ENCODE results near the gene CDH18. TPM values are rescaled to one million over a fixed set of nuclear protein-coding genes. Genes with fewer than 3 reads are reported as not detected.

Gene CDH18
- total RNA-seq, 1 experiment from 2014 or later: 7.0 TPM

GRCh38 chr5:20033881-20034280 is 45.9 kb upstream of the CDH18 start:
- Histone ChIP-seq H3K4me3 (ENCODE audit: low read depth in 2 of 2, low read length in 2 of 2) (no peak overlapping the region), H3K4me1 (ENCODE audit: control insufficient read depth, insufficient read depth, low read length) (peaks cover 4% of the 10 kb centered on the region; the same call in 1 of the 2 replicates), H3K27ac (ENCODE audit: low read length) (no peak overlapping the region), H3K27me3 (ENCODE audit: control insufficient read depth, insufficient read depth, low read length) (no peaks in the 10 kb centered on the region), H3K36me3 (ENCODE audit: control insufficient read depth, insufficient read depth, low read length) (no peaks in the 10 kb centered on the region), H3K9me3 (ENCODE audit: control insufficient read depth, insufficient read depth, low read depth, low read length) (no peaks in the 10 kb centered on the region; the same call in 1 of the 2 replicates)
- ChIA-PET CTCF (no interaction called here), POLR2A (no interaction called here)
- BruUV-seq (replicated peaks): no TSS peak
- ATAC-seq: no peak
- no peak for TF ChIP-seq POLR2AphosphoS5 (IDR thresholded peaks at IDR 0.05; ENCODE audit: low read depth, low read length)
- no peak for TF ChIP-seq REST (IDR thresholded peaks at IDR 0.05; ENCODE audit: insufficient read depth in 1 of 2, low read depth in 2 of 2, low read length in 1 of 2)
- TF ChIP-seq TCF7L2 (IDR thresholded peaks at IDR 0.05; ENCODE audit: low read depth, low read length): no peak
- no peak for TF ChIP-seq CTCF (IDR thresholded peaks at IDR 0.05)
- TF ChIP-seq SIN3A (IDR thresholded peaks at IDR 0.05; ENCODE audit: borderline replicate concordance, insufficient read depth, low read depth, low read length): no peak
- intact Hi-C loops (cut with micrococcal nuclease; ENCODE audit: unreplicated experiment): no loop called here
- in situ Hi-C loops (cut with HindIII; ENCODE audit: low pct_unique_long_range_greater_than_20kb, low sequenced_read_pairs): no loop called here
- DNase-seq (ENCODE audit: low read depth, low spot score): no peak

GRCh38 chr5:20032896-20033295 is 44.9 kb upstream of the CDH18 start:
- ChIA-PET CTCF (no interaction called here), POLR2A (no interaction called here)
- TF ChIP-seq TCF7L2 (IDR thresholded peaks at IDR 0.05; ENCODE audit: low read depth, low read length) (no peak), CTCF (IDR thresholded peaks at IDR 0.05) (no peak), POLR2AphosphoS5 (IDR thresholded peaks at IDR 0.05; ENCODE audit: low read depth, low read length) (no peak), REST (IDR thresholded peaks at IDR 0.05; ENCODE audit: insufficient read depth in 1 of 2, low read depth in 2 of 2, low read length in 1 of 2) (no peak), SIN3A (IDR thresholded peaks at IDR 0.05; ENCODE audit: borderline replicate concordance, insufficient read depth, low read depth, low read length) (no peak)
- no peak overlapping the region for H3K4me3 ChIP-seq (ENCODE audit: low read depth in 2 of 2, low read length in 2 of 2)
- intact Hi-C loops (cut with micrococcal nuclease; ENCODE audit: unreplicated experiment) (no loop called here), in situ Hi-C loops (cut with HindIII; ENCODE audit: low pct_unique_long_range_greater_than_20kb, low sequenced_read_pairs) (no loop called here)
- H3K27me3 ChIP-seq (ENCODE audit: control insufficient read depth, insufficient read depth, low read length): no peaks in the 10 kb centered on the region
- no peak for ATAC-seq
- peaks cover 4% of the 10 kb centered on the region; the same call in 1 of the 2 replicates for H3K4me1 ChIP-seq (ENCODE audit: control insufficient read depth, insufficient read depth, low read length)
- DNase-seq (ENCODE audit: low read depth, low spot score): peak; percentile 4
- peak overlapping the region; percentile 20; the same call in 1 of the 2 replicates for H3K27ac ChIP-seq (ENCODE audit: low read length)
- H3K36me3 ChIP-seq (ENCODE audit: control insufficient read depth, insufficient read depth, low read length): no peaks in the 10 kb centered on the region
- no TSS peak for BruUV-seq (replicated peaks)
- no peaks in the 10 kb centered on the region; the same call in 1 of the 2 replicates for H3K9me3 ChIP-seq (ENCODE audit: control insufficient read depth, insufficient read depth, low read depth, low read length)

All from Panc1 (cell line).